Sigmoid colon (tissue), 7 donors: Measurements from ENCODE around the gene ABHD16B. TPM values are rescaled to one million over a fixed set of nuclear protein-coding genes. Genes with fewer than 3 reads are reported as not detected.
"Not testable (repeated sequence)": the region's sequence is repeated elsewhere in the genome, so short reads cannot be mapped to it uniquely, and the experiment has no call there.

ENCODE experiments used
- DNase-seq: peaks from one replicate; pipeline ENCODE4 v3.0.0-alpha.2; 2019
- H3K27ac ChIP-seq, 4 donors: fragments of 200-600 bp; sonication (generic); one replicate each; pipeline ENCODE4 v1.5.1; 2016 to 2019; ENCODE audit warnings: mild to moderate bottlenecking in 1 of 4
- H3K27me3 ChIP-seq, 3 donors: fragments of 200-600 bp; sonication (generic); one replicate each; pipeline ENCODE4 v1.5.1; 2019; ENCODE audit warnings: mild to moderate bottlenecking in 1 of 3
- H3K36me3 ChIP-seq, 4 donors: fragments of 200-600 bp; sonication (generic); one replicate each; pipeline ENCODE4 v1.5.1; 2016 to 2019
- H3K4me1 ChIP-seq, 4 donors: fragments of 200-600 bp; sonication (generic); one replicate each; pipeline ENCODE4 v1.5.1; 2017 to 2019
- H3K4me3 ChIP-seq, 4 donors: fragments of 200-600 bp; sonication (generic); one replicate each; pipeline ENCODE4 v1.5.1; 2017 to 2019; ENCODE audit warnings: mild to moderate bottlenecking in 2 of 4, moderate library complexity in 1 of 4
- H3K9me3 ChIP-seq, 4 donors: fragments of 200-600 bp in 3 of 4; sonication (generic) in 3 of 4; one replicate each; pipeline versions ENCODE4 v1.5.1 to v1.6.1; 2013 to 2019
- EP300 ChIP-seq, 4 donors: sonication (generic); formaldehyde crosslinking; IDR thresholded peaks; one replicate each; pipeline ENCODE4 v1.6.1; 2017; ENCODE audit warnings: antibody characterized with exemption in 4 of 4
- POLR2A ChIP-seq, 2 donors: fragments of 450-650 bp; IDR thresholded peaks; one replicate each; pipeline ENCODE4 v1.6.1; 2016; ENCODE audit warnings: antibody characterized with exemption in 2 of 2, mild to moderate bottlenecking in 2 of 2, moderate library complexity in 2 of 2
- POLR2AphosphoS5 ChIP-seq, 4 donors: sonication (generic); formaldehyde crosslinking; IDR thresholded peaks; one replicate each; pipeline ENCODE4 v1.6.1; 2017; ENCODE audit warnings: antibody characterized with exemption in 4 of 4
- WGBS, 2 donors: extraction: QIAGEN DNeasy Blood & Tissue Kit; methylation state at CpG; one replicate each; pipeline ENCODE4 v1.1.7; 2013; 5-methylcytosine and 5-hydroxymethylcytosine counted together
- intact Hi-C: fragments of 100-400 bp; cut with DNase I; formaldehyde crosslinking; loops from one replicate; pipeline ENCODE4 v1.15.1; 2023
- polyA plus RNA-seq, 3 donors: library from polyadenylated mRNA; stranded (reverse); fragments of 200-250 nt; gene quantifications; one replicate each; pipeline ENCODE4 v1.2.3, GENCODE V29; 2013
- total RNA-seq, 4 donors: library from RNA; depleted of rRNA; stranded (reverse); fragments of >200 nt; gene quantifications; one replicate each; pipeline ENCODE4 v1.1.0, GENCODE V29; 2016
- TF ChIP-seq, protein P1 (sequence below), 4 experiments: fragments of 450-650 bp in 3 of 4; fragments of 200-600 bp in 1 of 4; IDR thresholded peaks; one replicate each; pipeline ENCODE4 v1.5.1; 2016 to 2019; ENCODE audit warnings: antibody characterized with exemption in 4 of 4, mild to moderate bottlenecking in 3 of 4, moderate library complexity in 2 of 4
- donor health status: healthy with polysubstance abuse.
- donor health status: Bipolar disorder and iron deficiency.
- donor health status: healthy.

ABHD16B gene
- total and polyA plus RNA-seq, 7 donors: 0.44 TPM; not detected in 6

DNA sequence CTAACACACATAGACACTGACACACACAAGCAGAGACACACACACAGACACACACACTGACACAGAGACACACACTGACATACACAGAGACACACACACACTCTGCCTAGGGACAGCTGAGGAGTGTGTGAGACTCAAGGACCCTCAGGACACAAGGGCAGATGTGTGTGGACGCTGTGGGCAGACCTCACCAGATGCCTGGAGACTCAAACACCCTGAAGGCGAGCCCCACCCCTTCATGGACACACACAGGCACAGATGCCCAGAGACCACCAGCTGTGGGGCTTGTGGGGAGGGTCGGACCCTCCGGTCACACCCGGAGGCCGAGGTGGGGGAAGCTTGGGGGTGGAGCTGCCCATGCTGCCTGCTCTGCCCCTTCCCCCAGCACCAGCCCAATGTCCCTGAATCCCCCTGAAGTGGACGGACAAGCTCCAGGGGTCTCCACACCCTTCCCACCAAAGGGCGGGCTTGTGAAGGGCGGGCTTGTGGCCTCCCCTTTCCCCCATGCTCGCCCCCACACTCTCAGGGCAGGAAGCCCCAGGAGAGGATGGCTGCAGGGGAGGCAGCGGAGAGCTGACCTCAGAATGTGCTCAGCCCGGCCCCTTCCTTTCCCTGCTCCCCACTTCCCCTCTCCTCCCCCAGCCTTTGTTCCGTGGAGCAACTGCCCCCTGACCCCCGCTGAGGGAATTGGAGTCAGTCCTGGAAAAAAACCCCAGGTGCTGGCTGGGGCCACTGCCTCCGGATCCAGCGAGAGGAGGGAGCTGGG is 13.9 kb upstream of the ABHD16B start:
- H3K27ac ChIP-seq: peak overlapping the region; percentile 10 to 64 (median 36)
- no peaks in the 10 kb centered on the region for H3K36me3 ChIP-seq
- peaks cover 0 to 46% (median 28%) of the 10 kb centered on the region in 3 donors for H3K27me3 ChIP-seq
- no peak overlapping the region for H3K4me3 ChIP-seq
- TF ChIP-seq POLR2A (IDR thresholded peaks at IDR 0.05): no peak
- TF ChIP-seq EP300 (IDR thresholded peaks at IDR 0.05): no peak
- TF ChIP-seq, protein P1, sequence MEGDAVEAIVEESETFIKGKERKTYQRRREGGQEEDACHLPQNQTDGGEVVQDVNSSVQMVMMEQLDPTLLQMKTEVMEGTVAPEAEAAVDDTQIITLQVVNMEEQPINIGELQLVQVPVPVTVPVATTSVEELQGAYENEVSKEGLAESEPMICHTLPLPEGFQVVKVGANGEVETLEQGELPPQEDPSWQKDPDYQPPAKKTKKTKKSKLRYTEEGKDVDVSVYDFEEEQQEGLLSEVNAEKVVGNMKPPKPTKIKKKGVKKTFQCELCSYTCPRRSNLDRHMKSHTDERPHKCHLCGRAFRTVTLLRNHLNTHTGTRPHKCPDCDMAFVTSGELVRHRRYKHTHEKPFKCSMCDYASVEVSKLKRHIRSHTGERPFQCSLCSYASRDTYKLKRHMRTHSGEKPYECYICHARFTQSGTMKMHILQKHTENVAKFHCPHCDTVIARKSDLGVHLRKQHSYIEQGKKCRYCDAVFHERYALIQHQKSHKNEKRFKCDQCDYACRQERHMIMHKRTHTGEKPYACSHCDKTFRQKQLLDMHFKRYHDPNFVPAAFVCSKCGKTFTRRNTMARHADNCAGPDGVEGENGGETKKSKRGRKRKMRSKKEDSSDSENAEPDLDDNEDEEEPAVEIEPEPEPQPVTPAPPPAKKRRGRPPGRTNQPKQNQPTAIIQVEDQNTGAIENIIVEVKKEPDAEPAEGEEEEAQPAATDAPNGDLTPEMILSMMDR (IDR thresholded peaks at IDR 0.05): no peak
- no peak for TF ChIP-seq POLR2AphosphoS5 (IDR thresholded peaks at IDR 0.05)
- no peak for DNase-seq
- peaks cover 0 to 16% (median 7%) of the 10 kb centered on the region in 4 donors for H3K4me1 ChIP-seq
- 29 to 43% methylated on average over 16 of the region's 16 CpGs for whole genome bisulfite sequencing, 2 donors
- H3K9me3 ChIP-seq: no peaks in the 10 kb centered on the region
- intact Hi-C loops: no loop called here

DNA sequence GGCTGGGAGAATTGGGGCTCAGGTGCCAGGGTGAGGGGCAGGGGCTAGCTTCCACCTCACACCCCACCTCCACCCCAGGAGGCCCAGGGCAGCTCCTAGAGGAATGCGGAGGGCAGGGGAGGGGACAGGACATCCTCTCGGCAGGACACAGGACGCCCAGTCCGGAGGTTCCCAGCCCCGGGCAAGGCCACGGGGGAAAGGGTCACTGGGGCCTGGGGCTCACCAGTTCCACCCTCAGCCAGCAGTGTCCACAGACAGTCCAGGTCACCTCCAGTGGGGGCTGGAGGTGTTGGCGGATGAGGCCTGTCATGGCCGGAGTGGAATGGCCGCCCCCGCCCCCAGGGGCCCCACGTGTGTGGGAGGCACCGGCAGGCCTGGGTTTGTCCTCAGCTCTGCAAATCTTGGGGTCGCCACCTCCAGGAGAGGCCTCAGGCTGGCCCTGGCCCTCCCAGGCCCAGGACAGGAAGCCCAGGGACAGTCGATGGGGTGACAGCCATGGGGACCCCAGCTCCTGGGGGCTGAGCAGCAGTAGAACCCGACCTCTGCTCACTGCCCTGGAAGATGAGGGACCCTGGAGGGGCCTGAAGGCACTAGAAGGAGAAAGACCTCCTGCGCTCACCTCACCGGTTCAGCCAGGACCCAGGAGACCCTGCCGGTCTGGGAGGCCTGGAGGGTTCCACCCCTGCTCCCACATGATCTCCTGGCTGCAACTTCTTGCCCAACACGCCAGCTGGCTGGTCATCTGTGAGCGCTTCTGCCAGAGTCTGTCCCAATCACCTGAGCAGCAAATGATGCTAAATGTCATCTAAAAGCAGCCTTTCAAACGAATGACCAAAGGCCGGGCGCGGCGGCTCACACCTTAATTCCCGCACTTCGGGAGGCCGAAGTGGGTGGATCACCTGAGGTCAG is 13.0 kb upstream of the ABHD16B start:
- H3K27ac ChIP-seq: peak overlapping the region; percentile 10 to 64 (median 36)

DNA sequence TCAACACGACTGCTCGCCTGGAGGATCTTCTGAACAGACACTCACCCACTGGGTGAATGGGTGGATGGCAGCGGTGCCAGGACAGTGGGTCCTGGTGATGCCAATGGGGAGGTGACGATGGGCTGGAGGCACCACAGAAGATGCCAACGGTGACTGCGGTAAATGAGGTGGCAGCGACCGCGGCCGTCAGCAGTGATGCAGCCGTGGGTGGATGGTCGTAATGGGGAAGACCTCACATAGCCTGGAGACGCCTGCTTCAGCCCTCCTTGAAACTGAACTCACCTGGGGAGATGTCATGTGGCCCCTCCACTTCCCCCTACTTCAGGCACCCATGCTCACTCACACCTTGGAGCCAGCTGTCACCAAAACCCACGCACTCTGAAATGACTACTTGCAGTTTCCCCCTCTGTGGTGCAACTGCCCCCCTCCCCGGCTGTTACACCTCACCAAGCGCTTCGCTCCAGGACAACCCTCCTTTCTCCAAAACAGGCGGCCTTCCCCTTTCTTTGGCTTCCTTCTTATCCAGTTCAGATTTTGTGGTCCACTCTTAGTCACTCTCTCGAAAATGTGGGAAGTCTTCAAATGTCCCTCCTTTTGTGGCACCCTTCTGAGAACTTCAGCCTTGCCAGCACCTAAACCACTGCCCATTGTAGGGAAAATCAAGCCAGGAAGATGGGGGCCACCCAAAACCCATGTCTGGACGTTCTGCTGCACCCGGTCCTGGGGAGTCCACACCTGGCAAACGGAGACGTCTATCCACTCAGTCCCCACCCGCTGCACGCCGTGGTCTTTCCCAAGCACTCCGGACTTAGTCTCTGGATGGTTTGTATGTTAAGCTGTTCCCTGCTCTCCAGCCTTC is 10.4 kb upstream of the ABHD16B start:
- Histone ChIP-seq H3K4me3 (no peak overlapping the region), H3K27ac (no peak overlapping the region), H3K4me1 (peaks cover 0 to 36% (median 28%) of the 10 kb centered on the region in 4 donors), H3K27me3 (peaks cover 8 to 55% (median 32%) of the 10 kb centered on the region in 3 donors), H3K9me3 (no peaks in the 10 kb centered on the region), H3K36me3 (no peaks in the 10 kb centered on the region)
- intact Hi-C loops: no loop called here
- no peak for DNase-seq
- WGBS, 2 donors: 71 to 75% methylated on average over 27 of the region's 27 CpGs
- TF ChIP-seq, protein P1 (IDR thresholded peaks at IDR 0.05): no peak
- TF ChIP-seq POLR2A (IDR thresholded peaks at IDR 0.05) (no peak), EP300 (IDR thresholded peaks at IDR 0.05) (no peak), POLR2AphosphoS5 (IDR thresholded peaks at IDR 0.05) (no peak)

More for the DNA sequence above, 13.0 kb upstream of the ABHD16B start:
- Histone ChIP-seq H3K4me3 (no peak overlapping the region), H3K27me3 (peaks cover 0 to 54% (median 27%) of the 10 kb centered on the region in 3 donors), H3K9me3 (no peaks in the 10 kb centered on the region), H3K36me3 (no peaks in the 10 kb centered on the region), H3K4me1 (peaks cover 0 to 16% (median 7%) of the 10 kb centered on the region in 4 donors)
- DNase-seq: no peak
- intact Hi-C loops: no loop called here
- 69 to 74% methylated on average over 28 of the region's 28 CpGs for WGBS, 2 donors
- TF ChIP-seq, protein P1 (IDR thresholded peaks at IDR 0.05): no peak
- TF ChIP-seq POLR2AphosphoS5 (IDR thresholded peaks at IDR 0.05) (no peak), EP300 (IDR thresholded peaks at IDR 0.05) (no peak), POLR2A (IDR thresholded peaks at IDR 0.05) (no peak)

DNA sequence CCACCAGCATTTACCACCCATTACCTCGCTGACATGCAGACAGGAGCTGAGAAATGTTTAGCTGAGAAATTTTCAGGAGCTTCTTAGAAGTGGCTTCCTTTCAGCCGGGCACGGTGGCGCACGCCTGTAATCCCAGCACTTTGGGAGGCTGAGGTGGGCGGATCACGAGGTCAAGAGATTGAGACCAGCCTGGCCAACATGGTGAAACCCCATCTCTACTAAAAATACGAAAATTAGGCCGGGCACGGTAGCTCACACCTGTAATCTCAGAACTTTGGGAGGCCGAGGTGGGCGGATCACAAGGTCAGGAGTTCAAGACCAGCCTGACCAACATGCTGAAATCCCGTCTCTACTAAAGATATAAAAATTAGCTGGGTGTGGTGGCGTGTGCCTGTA is 9.8 kb upstream of the ABHD16B start:
- intact Hi-C loops, H3K36me3 ChIP-seq, H3K27ac ChIP-seq, H3K4me3 ChIP-seq, DNase-seq, H3K9me3 ChIP-seq: not testable (repeated sequence)
- peaks cover 13 to 55% (median 39%) of the 10 kb centered on the region in 3 donors for H3K27me3 ChIP-seq
- H3K4me1 ChIP-seq: peaks cover 0 to 30% (median 23%) of the 10 kb centered on the region in 4 donors
- WGBS, 2 donors: 78 to 89% methylated on average over 14 of the region's 14 CpGs

DNA sequence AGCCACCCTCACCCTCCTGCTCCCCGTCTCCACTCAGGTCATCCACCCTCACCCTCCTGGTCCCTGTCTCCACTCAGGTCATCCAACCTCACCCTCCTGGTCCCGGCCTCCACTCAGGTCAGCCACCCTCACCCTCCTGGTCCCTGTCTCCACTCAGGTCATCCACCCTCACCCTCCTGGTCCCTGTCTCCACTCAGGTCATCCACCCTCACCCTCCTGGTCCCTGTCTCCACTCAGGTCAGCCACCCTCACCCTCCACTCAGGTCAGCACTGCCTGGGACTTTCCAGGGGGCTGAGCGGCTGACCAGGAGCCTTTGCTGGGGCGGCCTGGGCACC is 7.6 kb upstream of the ABHD16B start:
- DNase-seq, H3K4me3 ChIP-seq, intact Hi-C loops, H3K36me3 ChIP-seq, H3K9me3 ChIP-seq: not testable (repeated sequence)
- H3K27me3 ChIP-seq: peaks cover 17 to 67% (median 50%) of the 10 kb centered on the region in 3 donors
- H3K27ac ChIP-seq: peak overlapping the region; percentile 55 to 73 (median 60)
- 62 to 69% methylated on average over 4 of the region's 4 CpGs for WGBS, 2 donors
- peaks cover 0 to 36% (median 30%) of the 10 kb centered on the region in 4 donors for H3K4me1 ChIP-seq
